HG03521 (cell line): ENCODE data around the gene FBRSL1.
"Not testable (repeated sequence)": the region's sequence is repeated elsewhere in the genome, so short reads cannot be mapped to it uniquely, and the experiment has no call there.

Experiments used
- ATAC-seq: cut with Tn5 transposase; IDR thresholded peaks from one replicate; pipeline ENCODE4 v1.9.1; 2021; ENCODE audit warnings: mild to moderate bottlenecking, moderate library complexity; ENCODE audit not compliant: unreplicated experiment

FBRSL1 gene

DNA sequence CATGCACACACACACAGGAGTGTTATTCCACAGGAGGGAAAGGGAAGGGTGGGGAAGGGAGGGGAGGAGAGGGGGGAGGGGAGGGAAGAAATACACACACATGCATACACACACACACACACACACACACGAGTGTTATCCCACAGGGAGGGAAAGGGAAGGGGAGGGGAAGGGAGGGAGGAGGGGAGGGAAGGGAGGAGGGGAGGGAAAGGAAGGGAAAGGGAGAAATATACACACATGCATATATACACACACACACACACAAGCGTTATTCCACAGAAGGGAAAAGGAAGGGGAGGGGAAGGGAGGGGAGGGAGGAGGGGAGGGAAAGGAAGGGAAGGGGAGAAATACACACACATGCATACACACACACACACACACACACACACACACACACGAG lies 19.6 kb upstream of the FBRSL1 start:
- no peak for ATAC-seq

DNA sequence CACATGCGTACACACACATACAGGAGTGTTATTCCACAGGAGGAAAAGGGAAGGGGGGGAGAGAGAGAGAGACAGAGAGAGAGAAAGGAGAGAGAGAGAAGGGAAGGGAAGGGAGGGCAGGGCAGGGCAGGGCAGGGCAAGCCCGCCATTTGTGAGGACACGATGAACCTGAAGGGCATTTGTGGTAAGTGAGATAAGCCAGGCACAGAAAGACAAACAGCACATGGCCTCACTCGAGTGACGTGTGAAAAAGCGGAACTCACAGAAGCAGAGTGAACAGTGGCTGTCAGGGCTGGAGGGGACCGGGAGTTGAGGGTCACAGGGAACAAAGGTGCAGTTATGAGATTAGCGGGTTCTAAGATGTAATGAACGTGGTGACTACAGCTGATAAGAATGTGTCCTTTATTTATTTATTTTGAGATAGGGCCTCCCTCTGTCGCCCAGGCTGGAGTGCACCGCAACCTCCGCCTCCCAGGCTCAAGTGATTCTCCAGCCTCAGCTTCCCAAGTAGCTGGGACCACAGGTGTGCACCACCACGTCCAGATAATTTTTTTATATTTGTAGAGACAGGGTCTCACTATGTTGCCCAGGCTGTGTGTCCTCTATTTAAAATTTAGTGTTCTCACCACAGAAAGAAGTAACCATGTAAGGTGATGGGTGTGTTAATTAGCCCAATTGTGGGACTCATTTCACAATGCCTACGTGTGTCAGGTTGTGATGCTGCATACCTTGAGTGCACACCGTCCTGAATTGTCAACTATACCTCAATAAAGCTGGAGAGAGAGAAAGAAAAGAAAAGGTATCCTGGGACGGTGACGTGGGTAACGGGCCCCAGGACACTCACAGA lies 18.7 kb upstream of the FBRSL1 start:
- ATAC-seq = no peak

DNA sequence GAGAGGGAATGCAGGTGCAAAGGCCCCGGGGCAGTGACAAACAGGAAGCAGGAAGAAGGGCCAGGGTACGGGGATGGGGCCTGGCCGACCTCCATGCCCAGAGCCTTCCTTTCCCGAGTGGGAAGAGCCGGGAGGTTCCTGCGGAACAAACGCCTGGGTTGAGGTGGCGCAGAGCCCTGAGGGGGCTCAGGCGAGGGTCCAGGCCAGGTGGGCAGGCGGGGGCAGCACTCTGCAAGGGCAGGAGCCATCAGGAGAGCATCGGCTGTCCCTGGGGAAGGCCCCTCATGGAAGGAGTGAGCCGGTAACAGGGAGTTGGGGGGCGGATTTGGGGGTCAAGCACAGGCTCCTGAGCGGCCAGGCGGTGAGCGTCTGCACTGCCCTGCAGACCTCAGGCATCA lies 18.1 kb upstream of the FBRSL1 start:
- ATAC-seq = no peak

DNA sequence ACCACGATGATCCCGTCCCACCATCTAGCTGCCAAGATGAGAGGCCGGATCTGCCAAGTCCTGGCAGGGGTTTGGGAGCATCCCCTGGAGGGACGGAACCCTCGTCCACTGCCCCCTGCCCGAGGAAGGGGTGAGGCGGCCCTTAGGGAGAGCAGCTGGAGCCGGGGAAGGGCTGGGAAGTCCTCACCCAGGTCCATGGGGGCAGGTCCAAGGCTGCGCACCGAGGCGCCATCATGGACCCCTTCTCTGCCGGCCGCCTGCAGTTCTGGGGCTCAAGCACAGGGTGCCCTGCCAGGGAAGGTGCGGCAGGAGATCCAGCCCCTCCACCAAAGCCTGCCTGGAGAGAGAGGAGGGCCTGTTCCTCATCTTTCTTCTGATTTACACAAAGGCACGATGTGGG lies 17.6 kb upstream of the FBRSL1 start:
- no peak for ATAC-seq

DNA sequence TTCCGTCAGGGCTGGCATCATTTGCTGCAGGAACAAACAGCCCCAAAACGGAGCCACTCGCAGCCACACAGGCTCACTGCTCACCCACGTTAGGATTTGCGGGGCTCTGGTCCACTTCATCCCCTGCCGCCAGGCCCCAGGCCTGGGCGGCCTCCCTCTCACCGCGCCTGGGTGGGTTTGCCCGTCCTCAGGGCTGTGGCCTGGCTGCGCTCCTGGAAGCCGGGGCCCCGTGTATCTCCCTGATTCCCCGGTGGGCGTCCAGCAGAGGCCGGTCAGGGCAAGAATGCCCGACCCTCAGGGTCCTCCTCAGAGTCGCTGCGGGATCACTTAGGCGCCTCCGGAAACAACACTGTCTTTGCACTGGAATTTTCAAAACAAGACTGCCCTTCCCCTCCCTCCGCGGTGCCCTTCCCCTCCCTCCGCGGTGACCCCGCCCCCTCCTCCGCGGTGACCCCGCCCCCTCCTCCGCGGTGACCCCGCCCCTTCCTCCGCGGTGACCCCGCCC lies 15.7 kb upstream of the FBRSL1 start:
- ATAC-seq = no peak

DNA sequence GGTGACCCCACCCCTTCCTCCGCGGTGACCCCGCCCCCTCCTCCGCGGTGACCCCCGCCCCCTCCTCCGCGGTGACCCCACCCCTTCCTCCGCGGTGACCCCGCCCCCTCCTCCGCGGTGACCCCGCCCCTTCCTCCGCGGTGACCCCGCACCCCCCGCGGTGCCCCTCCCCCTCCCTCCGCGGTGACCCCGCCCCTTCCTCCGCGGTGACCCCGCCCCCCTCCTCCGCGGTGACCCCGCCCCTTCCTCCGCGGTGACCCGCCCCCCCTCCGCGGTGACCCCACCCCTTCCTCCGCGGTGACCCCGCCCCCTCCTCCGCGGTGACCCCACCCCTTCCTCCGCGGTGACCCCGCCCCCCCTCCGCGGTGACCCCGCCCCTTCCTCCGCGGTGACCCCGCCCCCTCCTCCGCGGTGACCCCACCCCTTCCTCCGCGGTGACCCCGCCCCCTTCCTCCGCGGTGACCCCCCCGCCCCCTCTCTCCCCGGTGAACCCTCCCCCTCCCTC lies 15.1 kb upstream of the FBRSL1 start:
- ATAC-seq = not testable (repeated sequence)

DNA sequence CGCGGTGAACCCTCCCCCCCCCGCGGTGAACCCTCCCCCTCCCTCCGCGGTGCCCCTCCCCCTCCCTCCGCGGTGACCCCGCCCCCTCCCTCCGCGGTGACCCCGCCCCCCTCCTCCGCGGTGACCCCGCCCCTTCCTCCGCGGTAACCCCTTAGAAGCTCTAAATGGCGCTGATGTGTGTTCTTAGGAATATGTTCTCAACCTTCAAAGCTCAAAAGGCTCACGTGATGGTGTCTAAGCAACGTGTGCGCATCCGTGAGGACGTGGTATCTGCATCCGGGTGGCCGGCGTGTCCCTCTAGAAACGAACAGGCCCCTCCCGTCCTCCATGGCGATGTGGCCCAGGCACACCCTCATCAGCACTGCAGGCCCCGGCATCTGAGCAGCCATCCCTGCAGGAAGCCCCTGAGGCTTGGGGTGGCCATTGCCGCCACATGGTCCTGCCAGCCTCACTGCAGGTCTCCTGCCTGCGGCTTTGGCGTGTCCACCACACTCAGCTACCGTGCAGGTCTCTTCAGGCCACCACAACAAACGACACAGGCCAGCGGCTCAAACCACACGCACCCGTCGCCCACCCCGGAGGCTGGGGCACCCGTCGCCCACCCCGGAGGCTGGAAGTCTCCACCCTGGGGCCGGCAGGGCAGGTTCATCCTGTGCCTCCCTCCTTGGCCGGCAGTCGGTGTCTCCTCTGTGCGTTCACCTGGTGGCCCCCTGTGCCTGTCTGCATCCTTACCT lies 14.5 kb upstream of the FBRSL1 start:
- no peak for ATAC-seq

DNA sequence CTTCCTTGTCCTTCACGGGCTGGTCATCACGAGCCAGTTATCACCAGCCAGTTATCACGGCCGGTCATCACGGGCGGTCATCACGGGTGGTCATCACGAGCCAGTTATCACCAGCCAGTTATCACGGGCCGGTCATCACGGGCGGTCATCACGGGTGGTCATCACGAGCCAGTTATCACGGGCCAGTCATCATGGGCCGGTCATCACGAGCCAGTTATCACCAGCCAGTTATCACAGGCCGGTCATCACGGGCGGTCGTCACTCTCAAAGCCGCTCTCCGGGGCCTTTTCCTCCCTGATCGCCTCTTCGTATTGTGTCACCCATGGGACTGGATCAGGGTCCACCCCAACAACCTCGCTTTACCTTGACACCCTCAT lies 13.9 kb upstream of the FBRSL1 start:
- no peak for ATAC-seq

DNA sequence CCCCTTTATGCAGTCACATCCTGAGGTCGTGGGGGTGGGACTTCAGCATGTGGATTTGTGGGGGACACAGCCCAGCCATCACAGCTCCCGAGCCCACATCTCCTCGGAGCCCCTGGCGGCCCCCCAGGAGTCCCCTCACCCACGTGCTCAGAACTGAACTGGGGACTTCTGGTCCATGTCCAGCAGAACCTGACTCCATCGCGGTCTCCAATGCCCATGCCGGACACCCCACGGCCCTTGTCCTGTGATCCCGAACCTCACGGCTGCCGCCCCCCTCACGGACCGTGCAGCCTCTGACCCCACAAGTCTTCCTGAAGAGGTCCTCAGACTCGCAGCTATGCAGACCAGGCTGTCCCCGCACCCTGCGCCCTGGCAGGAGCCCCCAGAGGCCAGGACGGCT lies 13.5 kb upstream of the FBRSL1 start:
- ATAC-seq = no peak

DNA sequence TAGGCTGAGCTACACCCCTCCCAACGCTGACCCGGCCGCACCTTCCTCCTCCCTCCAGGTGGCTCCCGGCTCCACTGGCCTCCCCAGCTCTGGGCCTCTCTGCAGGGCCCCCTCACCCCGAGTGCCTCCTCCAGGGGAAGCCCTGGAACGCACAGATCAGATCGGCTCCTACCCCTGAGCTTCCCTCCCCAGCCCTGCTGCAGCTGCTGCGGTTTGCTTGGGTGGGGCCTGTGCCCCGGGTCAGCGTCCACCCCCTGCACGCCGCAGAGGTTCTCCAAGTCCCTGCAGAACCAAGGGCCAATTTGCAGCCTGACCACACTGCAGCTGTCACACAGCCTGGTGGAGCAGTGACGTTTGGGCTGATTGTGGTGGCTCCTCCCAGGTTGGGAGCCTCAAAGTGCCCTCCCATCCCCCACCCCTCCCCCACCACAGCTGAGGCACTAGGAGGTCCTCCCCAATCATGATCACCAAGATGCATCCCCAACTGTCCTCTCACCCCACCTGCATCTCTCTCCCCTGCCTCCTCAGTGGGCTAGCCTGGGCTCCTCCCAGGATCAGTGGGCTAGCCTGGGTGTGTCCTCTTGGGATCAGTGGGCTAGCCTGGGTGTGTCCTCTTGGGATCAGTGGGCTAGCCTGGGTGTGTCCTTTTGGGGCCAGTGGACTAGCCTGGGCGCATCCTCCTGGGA lies 12.8 kb upstream of the FBRSL1 start:
- no peak for ATAC-seq

DNA sequence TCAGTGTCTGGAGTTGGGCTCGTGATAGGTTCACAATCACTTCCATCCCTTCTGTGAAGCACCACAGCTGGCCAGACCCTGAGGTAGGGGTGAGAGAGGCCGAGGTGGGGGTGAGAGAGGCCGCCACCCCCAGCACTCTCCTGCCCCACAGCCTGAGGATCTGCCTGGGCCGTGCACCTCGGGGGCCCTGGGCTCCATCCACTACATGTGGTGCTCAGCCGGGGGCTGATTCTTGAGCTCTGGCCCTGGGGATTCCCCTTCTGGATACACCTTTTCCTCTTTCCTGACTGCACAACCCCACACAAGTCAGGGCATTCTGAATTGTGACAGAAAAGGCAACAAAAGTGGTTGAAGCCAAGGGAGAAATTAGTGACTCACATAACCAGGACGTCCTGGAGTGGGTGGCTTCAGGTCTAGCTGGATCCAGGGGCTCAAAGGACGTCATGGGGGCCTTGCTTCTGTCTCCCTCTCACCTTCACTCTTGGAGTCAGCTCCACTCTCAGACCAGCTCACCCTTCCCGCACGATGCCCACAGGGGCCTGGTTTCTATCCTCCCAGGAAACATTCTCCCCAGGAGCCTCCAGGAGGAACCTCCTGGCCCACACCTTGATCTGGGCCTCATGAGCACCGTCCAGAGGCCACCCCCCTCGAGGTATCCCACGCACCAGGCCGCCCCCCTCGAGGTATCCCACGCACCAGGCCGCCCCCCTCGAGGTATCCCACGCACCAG lies 12.1 kb upstream of the FBRSL1 start:
- ATAC-seq = no peak

DNA sequence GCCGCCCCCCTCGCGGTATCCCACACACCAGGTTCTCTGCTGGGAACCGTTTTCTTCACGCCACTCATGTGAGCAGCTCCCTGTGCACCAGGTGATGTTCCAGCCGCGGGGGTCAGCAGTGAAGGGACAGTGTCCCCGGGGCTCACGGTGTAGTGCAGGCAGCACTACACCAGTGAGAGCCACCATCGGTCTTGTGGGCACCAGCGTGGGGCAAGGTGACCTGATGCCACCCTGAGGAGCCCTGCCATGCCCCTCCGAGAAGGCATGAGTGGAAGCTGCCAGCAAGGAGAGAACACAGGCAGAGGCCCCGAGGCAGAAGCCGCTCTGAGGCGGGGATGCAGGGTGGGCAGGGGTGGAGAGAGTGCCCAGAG lies 11.5 kb upstream of the FBRSL1 start:
- no peak for ATAC-seq

DNA sequence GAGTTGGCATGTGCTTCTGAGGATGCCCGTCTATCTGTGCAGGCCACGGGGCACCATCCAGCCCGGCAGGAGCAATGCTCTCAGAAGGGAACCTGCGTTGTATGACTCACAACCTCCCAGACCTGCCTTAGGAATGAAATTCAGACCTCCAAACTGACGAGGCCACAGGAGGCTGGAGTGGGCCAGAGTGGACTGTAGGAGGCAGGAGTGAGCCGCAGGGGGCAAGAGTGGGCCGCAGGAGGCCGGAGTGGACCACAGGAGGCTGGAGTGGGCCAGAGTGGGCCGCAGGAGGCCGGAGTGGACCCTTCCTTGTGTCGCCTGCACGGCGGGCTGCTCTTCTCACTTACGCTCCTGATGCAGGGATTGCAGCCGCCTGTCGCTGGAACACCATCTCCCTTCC lies 11.1 kb upstream of the FBRSL1 start:
- no peak for ATAC-seq

DNA sequence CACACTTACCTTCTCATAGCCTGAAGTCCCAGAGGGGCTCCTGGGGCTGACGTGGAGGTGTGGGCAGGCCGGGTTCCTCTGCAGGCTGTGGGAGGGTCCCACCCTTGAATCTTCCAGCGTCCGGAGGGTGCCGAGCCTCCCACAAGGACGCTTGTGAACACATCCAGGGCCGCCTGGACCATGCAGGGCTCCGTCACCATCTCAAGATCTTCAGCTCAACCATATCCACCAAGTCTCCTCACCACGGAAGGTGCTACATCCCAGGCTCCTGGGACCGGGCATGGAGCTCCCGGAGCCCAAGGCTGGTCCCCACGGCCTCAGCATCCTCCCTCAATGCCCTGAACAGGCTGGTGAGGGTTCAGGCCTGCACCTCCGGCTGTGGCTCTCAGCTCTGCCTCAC lies 10.7 kb upstream of the FBRSL1 start:
- ATAC-seq = no peak

DNA sequence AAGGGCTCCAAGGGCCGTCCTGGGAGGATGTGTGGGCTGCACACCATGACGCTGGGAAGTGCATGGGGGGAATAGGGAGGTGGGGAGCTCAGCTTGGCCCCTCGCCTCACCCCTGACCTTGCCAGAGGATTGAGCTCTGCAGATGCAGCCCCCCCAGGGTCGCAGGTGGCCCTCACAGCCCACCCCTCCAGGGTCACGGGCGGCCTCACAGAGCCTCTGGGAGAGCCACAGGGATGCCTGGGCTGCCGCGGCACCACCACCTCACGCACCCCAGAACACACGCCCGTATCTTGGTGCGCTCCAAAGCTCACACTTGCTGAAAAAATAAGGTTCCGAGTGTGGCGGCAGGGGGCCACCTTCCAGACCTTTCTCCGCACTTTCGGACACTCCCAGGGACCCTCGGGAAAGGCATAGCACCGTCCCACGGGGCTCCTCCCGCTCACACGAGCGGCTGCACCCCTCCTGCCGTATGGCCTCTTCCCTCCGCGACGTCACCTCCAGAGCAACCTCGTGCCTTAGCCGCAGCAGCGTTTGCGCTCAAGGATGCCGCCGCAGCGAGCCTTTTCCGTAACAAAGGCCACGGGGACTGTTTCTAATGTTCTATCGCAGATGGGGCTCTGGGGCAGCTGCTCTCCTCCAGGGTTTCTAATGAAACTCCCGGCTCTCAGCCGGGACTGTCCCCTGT lies 9.9 kb upstream of the FBRSL1 start:
- no peak for ATAC-seq

DNA sequence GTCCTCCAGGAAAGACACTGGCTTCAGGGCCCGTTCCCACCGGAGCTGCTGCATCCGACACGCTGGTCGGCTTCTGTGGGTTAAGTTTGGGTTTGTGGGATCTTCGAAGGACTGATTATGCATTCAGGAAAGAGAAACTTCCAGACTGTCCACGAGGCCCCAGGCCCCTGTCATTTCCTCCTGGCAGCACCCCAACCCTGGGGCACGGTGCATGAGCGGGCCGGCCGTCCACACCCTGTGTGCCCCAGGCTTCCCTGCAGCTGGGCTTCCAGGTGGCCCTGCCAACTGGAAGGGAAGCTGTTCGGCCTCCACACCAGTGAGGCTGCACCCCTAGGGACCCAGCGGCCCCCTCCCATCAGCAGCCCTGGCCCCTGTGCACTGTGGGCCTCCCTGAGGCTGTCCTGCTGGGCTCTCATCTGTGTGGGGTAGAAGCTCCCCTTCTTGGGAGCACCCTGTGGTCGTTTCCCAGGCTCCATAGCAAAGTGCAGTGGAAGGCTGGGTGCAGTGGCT lies 9.3 kb upstream of the FBRSL1 start:
- no peak for ATAC-seq

DNA sequence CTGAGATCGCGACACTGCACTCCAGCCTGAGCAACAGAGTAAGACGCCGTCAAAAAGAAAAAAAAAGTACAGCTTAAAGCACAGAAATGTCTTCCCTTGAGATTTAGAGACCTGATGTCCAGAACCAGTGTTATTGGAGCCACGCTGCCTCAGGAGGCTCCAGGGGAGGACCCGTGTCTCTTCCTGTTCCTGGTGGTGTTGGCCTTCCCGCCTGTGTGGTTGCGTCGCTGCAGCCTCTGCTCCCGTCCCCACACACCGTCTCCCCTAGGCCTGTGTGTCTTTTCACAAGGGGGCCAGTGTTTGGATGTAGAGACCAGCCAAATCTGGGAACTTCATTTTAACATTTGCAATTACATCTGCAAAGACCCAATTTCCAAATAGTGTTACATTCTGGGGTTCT lies 8.6 kb upstream of the FBRSL1 start:
- no peak for ATAC-seq

DNA sequence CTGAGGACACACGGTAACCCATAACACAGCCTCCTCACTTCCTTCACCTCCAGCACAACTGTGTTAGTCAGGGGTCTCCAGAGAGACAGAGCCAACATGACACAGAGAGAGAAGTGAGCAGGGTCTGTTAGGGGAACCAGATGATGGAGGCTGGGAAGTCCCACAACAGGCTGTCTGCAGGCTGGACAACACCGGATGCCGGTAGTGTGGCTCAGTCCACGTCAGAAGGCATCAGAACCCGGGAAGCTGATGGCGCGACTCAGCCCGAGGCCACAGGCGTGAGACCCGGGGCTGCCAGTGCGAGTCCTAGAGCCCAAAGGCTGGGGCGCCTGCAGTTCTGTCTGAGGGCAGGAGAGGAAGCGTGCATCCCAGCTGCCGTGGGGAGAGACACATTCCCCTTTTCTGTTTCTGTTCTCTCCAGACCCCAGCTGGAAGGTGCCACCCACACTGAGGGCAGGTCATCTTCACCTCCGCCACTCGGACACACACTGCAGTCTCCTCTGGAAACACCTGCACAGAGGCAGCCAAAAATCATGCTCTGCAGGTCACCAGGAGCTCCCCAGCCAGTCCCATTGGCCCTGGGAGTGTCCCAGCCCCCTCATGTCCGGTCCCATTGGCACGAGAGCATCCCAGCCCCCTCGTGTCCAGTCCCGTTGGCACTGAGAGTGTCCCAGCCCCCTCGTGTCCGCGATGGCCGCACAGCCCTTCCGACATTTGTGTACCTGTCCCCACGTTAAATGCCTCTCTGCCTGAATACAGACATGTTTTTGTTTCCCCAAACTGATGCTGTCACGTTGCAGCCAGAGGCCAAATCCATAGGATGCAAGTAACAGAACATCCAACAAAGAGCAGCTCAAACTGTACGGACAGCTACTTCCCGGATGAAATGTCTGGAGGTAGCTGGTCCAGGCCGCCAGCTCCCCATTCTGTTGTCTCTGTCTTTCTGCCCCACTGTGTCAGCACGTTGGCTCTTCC lies 7.9 kb upstream of the FBRSL1 start:
- no peak for ATAC-seq

DNA sequence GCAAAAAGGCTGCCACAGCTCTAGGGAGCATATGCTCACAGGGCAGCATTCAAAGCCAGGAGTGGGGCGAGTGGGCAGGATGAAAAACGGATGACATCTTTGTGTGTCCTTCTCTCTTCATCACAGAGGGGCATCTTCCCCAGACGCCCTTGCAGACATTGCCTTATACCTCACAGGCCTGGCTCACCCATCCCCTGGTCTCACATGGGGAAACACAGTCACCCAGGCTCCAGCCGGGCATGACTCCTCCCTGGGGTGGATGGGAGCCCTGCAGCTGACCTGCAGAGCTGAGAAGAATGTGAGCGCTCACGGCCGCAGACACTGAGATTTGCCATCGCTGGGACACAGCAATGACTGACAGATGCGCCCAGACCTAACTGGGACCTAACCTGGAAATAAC lies 7.2 kb upstream of the FBRSL1 start:
- no peak for ATAC-seq
